GM12864 (cell line): ENCODE measurements around the gene CELSR1.

Experiments
- DNase-seq: peaks from one replicate; pipeline ENCODE4 v3.0.0-alpha.2; 2011; ENCODE audit warnings: low read depth
- H3K4me3 ChIP-seq: 2 replicates; pipeline ENCODE4 v1.5.1; 2011; ENCODE audit warnings: mild to moderate bottlenecking, low read depth, low read length, control low read depth
- CTCF ChIP-seq: IDR thresholded peaks from 2 replicates; pipeline ENCODE4 v1.5.1; 2011; ENCODE audit warnings: low read depth, mild to moderate bottlenecking, moderate library complexity, low read length, control low read depth, inconsistent platforms; ENCODE audit errors: missing control alignments

Gene CELSR1

GRCh38 chr22:46380069-46380468 lies 157.4 kb downstream of the CELSR1 start:
- H3K4me3 ChIP-seq, result no peak overlapping the region
- no peak for DNase-seq
- TF ChIP-seq CTCF, result no peak

DNA sequence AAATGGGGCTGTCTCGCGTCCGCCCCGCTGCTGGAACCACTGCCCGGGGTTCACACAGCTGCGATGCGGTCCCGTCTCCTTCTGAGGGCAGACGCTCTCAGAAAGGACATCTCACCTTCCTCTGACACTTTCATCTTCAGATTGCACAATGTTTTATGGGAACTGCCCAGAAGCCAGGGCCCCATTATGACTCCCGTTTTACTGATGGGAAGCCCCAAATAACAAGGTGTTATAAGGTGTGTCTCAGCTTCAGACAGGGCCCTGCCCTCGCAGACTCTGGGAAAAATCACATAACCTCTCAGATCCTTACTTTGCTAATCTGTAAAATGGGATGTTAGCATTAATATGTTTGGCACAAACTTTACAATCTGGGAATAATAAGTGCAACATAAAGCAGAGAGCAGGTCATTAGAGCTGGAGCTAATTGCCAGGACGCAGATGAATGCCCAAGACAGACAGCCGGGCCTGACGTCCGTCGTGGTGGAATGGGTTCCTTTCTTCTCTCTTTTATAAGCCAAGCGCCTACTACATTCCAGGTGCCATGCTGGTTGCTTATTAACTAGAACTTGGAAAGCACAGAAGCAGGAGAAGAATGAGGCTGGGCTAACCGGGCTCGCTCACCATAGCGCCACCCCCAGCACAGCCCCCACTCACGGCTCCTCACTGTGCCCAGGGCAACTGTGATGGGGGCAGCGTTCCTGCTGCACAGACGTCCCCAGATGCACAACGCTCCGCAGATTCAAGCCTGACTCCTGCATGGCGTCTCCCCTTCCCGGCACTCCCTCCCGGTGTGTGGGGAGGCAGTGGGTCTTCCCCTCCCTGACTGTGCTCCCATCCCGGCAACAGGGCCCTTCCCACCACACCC lies 158.1 kb downstream of the CELSR1 start:
- TF ChIP-seq CTCF, result no peak
- DNase-seq, result no peak
- no peak overlapping the region for H3K4me3 ChIP-seq

- no peak for TF ChIP-seq CTCF
- H3K4me3 ChIP-seq, result no peak overlapping the region
- DNase-seq, result no peak
Measured at GRCh38 chr22:46378426-46379065, 158.9 kb downstream of the CELSR1 start.

DNA sequence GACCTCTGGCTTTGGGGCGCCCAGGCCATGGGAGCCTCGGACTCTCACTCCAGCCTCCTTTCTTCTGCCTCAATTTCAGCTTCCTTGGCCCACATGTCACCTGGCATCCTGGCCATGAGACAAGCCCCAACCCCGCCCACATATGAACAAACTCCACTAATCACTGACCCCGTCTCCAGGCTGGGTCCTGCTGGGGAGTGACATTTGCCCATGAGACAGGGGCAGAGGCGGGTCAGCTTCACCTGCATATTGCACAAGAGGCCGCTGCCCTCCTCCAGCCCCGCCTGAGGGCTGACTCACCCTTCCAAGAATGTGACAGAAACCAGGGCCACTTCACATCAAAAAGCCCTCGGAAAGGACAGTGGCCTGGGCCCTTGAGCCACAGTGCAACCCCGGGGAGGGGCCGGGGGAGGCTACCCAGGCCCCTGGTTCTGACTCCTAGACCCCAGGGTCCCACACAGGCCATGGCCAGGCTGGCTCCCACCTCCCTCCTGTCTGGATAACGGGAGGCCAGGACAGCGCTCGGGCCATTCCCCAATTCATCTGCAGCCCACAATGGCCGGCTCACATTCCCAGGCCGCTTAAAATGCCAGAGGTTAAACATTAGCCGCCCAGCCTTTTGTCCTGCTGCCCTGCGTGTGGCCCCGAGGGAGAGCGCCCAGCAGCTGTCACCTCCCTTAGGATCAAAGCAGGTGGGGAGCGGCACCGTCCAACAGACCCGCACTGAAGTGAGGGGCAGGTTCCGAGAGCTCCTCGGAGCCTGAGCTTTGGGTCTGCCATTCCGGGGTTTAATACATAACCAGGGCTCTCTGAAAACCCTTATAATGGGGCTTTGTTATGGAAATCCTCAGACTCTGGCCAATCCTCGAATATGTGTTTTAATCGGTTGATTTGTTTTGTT lies 159.6 kb downstream of the CELSR1 start:
- no peak for TF ChIP-seq CTCF
- DNase-seq, result no peak
- no peak overlapping the region for H3K4me3 ChIP-seq

DNA sequence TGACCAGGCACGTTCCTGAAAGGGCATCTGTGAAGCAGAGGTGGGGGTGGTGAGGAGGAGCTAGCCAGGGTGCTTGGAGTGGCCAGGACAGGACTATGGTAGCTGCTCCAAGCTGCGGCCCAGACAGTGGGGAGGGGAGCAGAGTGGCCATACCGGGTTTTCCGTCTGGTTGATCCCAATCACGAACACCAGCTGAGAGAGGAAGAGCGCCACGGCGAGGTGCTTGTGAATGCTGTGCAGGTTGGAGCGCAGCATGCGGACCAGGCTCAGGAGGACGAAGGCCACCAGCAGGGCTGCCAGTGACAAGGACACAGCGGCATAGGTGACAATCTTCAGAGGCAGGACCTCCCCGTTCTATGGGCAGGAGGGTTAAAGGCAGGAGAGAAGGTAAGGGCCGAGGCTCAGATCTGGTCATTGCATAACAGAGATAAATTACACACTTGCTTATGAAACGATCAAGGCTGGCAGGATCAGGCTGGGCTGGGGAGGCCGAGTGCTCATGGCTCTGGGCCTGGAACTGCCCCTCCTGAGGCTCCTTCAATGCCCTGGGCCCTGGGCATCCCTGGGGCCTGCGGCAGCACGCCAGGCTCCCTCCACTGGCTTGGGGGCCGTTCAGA lies 160.4 kb downstream of the CELSR1 start:
- DNase-seq, result no peak
- TF ChIP-seq CTCF, result no peak
- H3K4me3 ChIP-seq, result no peak overlapping the region

DNA sequence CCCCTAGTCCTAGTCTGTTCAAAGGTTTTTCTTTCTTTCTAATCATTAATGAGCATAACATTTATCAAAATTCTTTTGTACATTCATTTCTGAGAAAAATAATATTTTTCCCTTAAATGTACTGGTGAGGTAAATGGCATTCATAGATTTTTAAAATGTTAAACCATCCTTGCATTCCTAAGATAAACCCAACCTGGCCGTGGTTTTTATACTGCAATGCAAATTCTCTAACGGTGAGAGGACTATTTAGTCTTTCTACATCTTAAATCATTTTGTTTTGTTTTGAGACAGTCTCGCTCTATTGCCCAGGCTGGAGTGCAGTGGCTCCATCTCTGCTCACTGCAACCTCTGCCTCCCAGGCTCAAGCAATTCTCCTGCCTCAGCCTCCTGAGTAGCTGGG lies 161.3 kb downstream of the CELSR1 start:
- no peak for TF ChIP-seq CTCF
- no peak for DNase-seq
- no peak overlapping the region for H3K4me3 ChIP-seq
